Measurements from ENCODE around the gene RGPD8. TPM values are rescaled to one million over a fixed set of nuclear protein-coding genes. Genes with fewer than 3 reads are reported as not detected.
"Not testable (repeated sequence)": the region's sequence is repeated elsewhere in the genome, so short reads cannot be mapped to it uniquely, and the experiment has no call there.

The RGPD8 gene
- total RNA-seq, 1 experiment from 2014 or later: 2.4 TPM

DNA sequence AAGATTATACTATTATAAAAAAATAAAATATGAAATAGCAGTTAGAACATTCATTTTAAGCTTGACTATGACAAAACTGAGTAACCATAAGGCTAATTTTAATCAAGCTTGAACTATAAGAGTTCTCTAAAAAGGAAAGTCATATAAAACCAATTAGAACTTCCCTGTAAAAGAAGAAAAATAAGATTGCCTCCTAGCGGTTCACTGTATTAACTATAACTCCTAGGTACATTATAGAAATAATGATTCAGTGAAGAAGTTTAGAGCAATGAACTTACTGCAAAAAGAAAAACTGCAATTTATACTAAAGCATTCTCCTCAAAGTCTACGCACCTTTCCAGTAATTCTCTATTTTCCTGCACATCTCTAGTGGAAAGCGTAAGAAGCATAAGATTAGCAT, 16.6 kb downstream of the RGPD8 start:
- H3K9me3 Mint-ChIP-seq (ENCODE audit: low read depth, unreplicated experiment); H3K36me3 Mint-ChIP-seq (ENCODE audit: insufficient read depth, unreplicated experiment); H3K4me3 Mint-ChIP-seq (ENCODE audit: low read depth, unreplicated experiment); BruUV-seq (replicated peaks); H3K4me1 Mint-ChIP-seq (ENCODE audit: low read depth, unreplicated experiment); CTCF ChIA-PET; DNase-seq; intact Hi-C loops (cut with micrococcal nuclease; ENCODE audit: unreplicated experiment); H3K27ac Mint-ChIP-seq (ENCODE audit: unreplicated experiment); H3K27me3 Mint-ChIP-seq (ENCODE audit: unreplicated experiment): not testable (repeated sequence)

DNA sequence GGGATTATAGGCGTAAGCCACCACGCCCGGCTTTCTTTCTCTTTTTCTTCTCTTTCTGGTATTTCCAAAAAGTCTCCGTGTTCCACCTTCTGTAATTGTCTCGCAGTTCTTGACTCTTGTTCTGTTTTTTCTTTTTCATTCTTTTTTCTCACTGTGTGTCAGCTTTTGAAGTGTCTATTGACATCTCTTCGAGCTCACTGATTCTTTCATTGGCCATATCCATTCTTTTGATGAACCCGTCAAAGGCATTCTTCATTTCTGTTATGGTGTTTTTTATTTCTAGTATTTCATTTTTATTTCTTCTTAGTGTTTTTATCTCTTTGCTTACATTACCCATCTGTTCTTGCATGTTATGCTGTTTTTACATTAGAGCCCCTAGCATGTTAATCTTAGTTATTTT, 73.4 kb downstream of the RGPD8 start:
- H3K36me3 Mint-ChIP-seq (ENCODE audit: insufficient read depth, unreplicated experiment); H3K4me1 Mint-ChIP-seq (ENCODE audit: low read depth, unreplicated experiment); DNase-seq; H3K27me3 Mint-ChIP-seq (ENCODE audit: unreplicated experiment); CTCF ChIA-PET; intact Hi-C loops (cut with micrococcal nuclease; ENCODE audit: unreplicated experiment); H3K4me3 Mint-ChIP-seq (ENCODE audit: low read depth, unreplicated experiment); H3K9me3 Mint-ChIP-seq (ENCODE audit: low read depth, unreplicated experiment); BruUV-seq (replicated peaks); H3K27ac Mint-ChIP-seq (ENCODE audit: unreplicated experiment): not testable (repeated sequence)

DNA sequence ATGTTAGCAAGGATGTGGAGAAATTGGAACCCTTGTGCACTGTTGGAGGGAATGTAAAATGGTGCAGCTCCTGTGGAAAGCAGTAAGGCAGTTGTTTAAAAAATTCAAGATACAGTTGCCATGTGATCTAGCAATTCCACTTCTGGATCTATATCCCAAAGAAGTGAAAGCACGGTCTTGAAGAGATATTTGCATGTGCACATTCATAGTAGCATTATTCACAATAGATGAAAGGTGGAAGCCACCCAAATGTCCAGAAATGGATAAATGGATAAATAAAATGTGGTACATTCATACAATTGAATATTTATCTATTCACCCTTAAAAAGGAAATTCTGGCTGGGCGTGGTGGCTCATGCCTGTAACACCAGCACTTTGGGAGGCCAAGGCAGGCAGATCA, 79.1 kb downstream of the RGPD8 start:
- BruUV-seq (replicated peaks); H3K27ac Mint-ChIP-seq (ENCODE audit: unreplicated experiment); DNase-seq; CTCF ChIA-PET; H3K36me3 Mint-ChIP-seq (ENCODE audit: insufficient read depth, unreplicated experiment); H3K4me3 Mint-ChIP-seq (ENCODE audit: low read depth, unreplicated experiment); H3K4me1 Mint-ChIP-seq (ENCODE audit: low read depth, unreplicated experiment); H3K27me3 Mint-ChIP-seq (ENCODE audit: unreplicated experiment); H3K9me3 Mint-ChIP-seq (ENCODE audit: low read depth, unreplicated experiment); intact Hi-C loops (cut with micrococcal nuclease; ENCODE audit: unreplicated experiment): not testable (repeated sequence)

DNA sequence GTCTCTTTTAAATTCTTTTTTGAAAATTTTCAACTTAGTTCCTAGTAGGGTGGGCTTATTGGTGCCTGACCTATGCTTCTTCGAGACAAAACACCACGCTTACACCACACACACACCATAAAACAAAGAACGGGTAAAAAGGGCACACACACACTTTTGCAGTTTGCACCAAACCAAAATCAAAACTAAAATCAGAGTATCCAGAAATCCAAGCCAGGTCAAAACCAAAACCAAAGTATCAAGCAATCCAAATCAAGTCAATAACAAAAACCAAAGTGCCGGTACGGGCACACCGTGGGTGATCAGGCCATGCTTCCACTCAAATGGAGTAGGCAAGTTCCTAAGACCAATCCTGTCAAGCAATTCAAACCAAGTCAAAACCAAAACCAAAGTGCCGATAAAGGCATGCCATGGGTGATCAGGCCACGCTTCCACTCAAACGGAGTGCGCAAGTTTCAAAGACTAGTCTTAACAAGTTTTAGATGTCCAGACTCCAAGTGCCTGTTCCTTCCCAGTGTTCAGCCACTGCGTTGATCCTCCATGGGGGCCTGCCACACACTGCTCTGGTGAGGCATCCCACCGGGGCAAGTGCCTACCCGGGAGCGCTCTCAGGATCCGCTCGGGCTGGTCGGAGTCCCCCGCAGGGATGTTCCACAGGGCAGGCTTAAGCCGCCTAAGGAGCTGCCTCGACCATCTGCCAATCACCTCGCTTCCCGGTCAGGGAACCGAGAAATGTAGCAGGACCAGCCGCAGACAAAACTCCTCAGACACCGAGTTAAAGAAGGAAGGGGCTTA, 80.4 kb downstream of the RGPD8 start:
- H3K9me3 Mint-ChIP-seq (ENCODE audit: low read depth, unreplicated experiment); intact Hi-C loops (cut with micrococcal nuclease; ENCODE audit: unreplicated experiment); H3K27me3 Mint-ChIP-seq (ENCODE audit: unreplicated experiment); H3K27ac Mint-ChIP-seq (ENCODE audit: unreplicated experiment); H3K4me3 Mint-ChIP-seq (ENCODE audit: low read depth, unreplicated experiment); H3K4me1 Mint-ChIP-seq (ENCODE audit: low read depth, unreplicated experiment); BruUV-seq (replicated peaks); DNase-seq; H3K36me3 Mint-ChIP-seq (ENCODE audit: insufficient read depth, unreplicated experiment); CTCF ChIA-PET: not testable (repeated sequence)

DNA sequence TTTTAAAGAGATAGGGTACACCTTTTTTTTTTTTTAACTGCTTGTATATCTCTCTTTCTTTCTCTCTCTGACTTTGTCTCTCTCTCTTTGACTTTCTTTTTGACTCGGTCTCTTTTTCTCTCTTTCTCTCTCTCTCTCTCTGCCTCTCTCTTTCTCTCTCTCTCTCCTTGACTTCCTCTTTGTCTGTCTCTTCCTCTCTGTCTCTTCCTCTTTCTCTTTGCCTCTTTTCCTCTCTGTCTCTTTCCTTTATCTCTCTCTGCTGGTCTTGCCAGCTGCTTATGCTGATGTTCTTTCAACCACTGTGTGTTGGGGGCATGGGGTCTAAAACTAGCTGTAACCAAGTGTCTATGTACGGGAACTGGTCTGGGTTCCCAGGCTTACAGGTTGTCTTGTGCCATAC, 81.2 kb downstream of the RGPD8 start:
- DNase-seq; H3K4me3 Mint-ChIP-seq (ENCODE audit: low read depth, unreplicated experiment); H3K36me3 Mint-ChIP-seq (ENCODE audit: insufficient read depth, unreplicated experiment); H3K27me3 Mint-ChIP-seq (ENCODE audit: unreplicated experiment); CTCF ChIA-PET; BruUV-seq (replicated peaks); intact Hi-C loops (cut with micrococcal nuclease; ENCODE audit: unreplicated experiment); H3K27ac Mint-ChIP-seq (ENCODE audit: unreplicated experiment); H3K4me1 Mint-ChIP-seq (ENCODE audit: low read depth, unreplicated experiment); H3K9me3 Mint-ChIP-seq (ENCODE audit: low read depth, unreplicated experiment): not testable (repeated sequence)

DNA sequence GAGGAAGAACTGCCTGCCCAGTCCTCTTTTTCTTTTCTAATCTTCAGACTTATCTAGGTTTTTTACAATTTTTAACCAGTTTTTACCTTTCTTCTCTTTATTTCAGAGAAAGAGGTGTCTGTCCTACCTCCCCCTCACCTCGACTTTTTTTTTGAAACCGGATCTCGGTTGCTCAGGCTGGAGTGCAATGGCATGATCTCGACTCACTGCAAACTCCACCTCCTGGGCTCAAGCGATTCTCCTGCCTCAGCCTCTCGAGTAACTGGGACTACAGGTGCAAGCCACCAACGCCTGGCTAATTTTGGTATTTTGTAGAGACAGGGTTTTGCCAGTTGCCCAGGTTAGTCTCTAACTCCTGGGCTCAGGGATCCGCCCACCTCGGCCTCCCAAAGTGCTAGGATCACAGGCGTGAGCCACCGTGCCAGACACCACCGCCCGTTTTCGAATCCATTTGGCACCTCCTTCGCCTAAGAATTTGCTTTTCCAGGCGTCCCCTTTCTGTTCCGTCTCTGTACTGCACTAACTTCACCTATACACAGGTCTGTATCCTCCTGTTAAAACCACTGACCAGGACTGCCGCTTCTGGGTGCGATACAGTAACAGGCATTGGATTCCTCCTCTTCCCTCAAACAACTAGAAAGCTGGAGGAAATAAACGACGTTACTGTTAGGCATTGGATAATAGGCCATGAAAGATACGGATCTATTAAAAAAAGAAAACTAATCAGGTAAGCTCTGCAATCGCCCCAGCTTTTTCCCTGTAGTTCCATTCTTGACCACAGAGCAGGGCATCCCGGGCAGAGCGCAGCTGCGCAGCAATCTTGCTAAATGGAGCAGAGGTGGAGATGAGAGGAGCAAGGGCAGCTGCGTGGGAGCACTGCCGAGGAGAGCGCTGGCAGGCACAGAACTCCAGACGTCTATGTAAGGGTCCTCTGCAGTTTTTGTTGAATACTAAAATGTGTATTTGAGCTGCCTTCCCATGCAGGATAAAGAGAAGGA, 88.1 kb downstream of the RGPD8 start:
- TF ChIP-seq, protein P1, sequence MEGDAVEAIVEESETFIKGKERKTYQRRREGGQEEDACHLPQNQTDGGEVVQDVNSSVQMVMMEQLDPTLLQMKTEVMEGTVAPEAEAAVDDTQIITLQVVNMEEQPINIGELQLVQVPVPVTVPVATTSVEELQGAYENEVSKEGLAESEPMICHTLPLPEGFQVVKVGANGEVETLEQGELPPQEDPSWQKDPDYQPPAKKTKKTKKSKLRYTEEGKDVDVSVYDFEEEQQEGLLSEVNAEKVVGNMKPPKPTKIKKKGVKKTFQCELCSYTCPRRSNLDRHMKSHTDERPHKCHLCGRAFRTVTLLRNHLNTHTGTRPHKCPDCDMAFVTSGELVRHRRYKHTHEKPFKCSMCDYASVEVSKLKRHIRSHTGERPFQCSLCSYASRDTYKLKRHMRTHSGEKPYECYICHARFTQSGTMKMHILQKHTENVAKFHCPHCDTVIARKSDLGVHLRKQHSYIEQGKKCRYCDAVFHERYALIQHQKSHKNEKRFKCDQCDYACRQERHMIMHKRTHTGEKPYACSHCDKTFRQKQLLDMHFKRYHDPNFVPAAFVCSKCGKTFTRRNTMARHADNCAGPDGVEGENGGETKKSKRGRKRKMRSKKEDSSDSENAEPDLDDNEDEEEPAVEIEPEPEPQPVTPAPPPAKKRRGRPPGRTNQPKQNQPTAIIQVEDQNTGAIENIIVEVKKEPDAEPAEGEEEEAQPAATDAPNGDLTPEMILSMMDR (IDR thresholded peaks at IDR 0.05; ENCODE audit: unreplicated experiment): no peak
- Mint-ChIP-seq H3K4me3 (ENCODE audit: low read depth, unreplicated experiment) (no peak overlapping the region), H3K4me1 (ENCODE audit: low read depth, unreplicated experiment) (no peaks in the 10 kb centered on the region), H3K9me3 (ENCODE audit: low read depth, unreplicated experiment) (no peaks in the 10 kb centered on the region), H3K36me3 (ENCODE audit: insufficient read depth, unreplicated experiment) (no peaks in the 10 kb centered on the region), H3K27me3 (ENCODE audit: unreplicated experiment) (no peaks in the 10 kb centered on the region), H3K27ac (ENCODE audit: unreplicated experiment) (no peak overlapping the region)
- no peak for DNase-seq
- intact Hi-C loops (cut with micrococcal nuclease; ENCODE audit: unreplicated experiment): no loop called here
- BruUV-seq (replicated peaks): no TSS peak
- CTCF ChIA-PET: no interaction called here
